K562 (cell line): ENCODE data around the gene DLGAP5. TPM values are rescaled to one million over a fixed set of nuclear protein-coding genes. Genes with fewer than 3 reads are reported as not detected.

ENCODE experiments used
- ATAC-seq: fragments of 200-7000 bp; cut with Tn5 transposase; 3 replicates; pipeline ENCODE4 v1.9.1; 2020; ENCODE audit warnings: moderate library complexity
- BruUV-seq: library from RNA; stranded (reverse); fragments of 400-500 nt; replicated peaks from 2 replicates; lab custom pipeline; 2021; lab: Mats Ljungman, UMichigan
- CTCF ChIA-PET: fragments of 300-600 bp; formaldehyde crosslinking; extraction: SDS; loops from one replicate; lab custom pipeline; 2021; ENCODE audit warnings: low intra/inter-chr PET ratio; lab: Yijun Ruan, JAX
- POLR2A ChIA-PET: fragments of 300-600, 350-650 bp; sonication (Branson Sonifier 250); formaldehyde crosslinking; extraction: SDS; loops from one replicate; lab custom pipeline; 2021; ENCODE audit warnings: antibody characterized with exemption, inconsistent platforms; lab: Yijun Ruan, JAX
- DNase-seq, 4 experiments: peaks; one replicate each; pipeline versions ENCODE4 v3.0.0 to v3.0.0-alpha.2; 2011 to 2018; ENCODE audit warnings: low spot score in 3 of 4, mixed read lengths in 3 of 4; ENCODE audit errors: extremely low read depth in 1 of 4
- FAIRE-seq: peaks from 2 replicates; lab custom pipeline; 2011; peaks lifted over from hg19 to GRCh38; lab: Jason Lieb, UNC
- H2AFZ ChIP-seq: 2 replicates; pipeline ENCODE4 v1.6.0; 2011; ENCODE audit warnings: low read depth, low read length, control low read depth, inconsistent platforms
- H3K27ac ChIP-seq: fragments of 200-600 bp; 3 replicates; pipeline ENCODE4 v1.8.0; 2011; ENCODE audit warnings: low read depth, mild to moderate bottlenecking, control low read depth, inconsistent platforms, low read length, moderate library complexity, mixed read lengths; ENCODE audit errors: extremely low read depth
- H3K27me3 ChIP-seq, 2 experiments: fragments of 300-600 bp in 1 of 2; 2 replicates in 1 of 2; 3 replicates in 1 of 2; pipeline versions ENCODE4 v1.6.0 to v1.8.0; 2011; ENCODE audit warnings: inconsistent platforms in 2 of 2, low read length in 2 of 2, mild to moderate bottlenecking in 1 of 2, mixed read lengths in 1 of 2, moderate library complexity in 1 of 2; ENCODE audit not compliant: control insufficient read depth in 2 of 2, insufficient read depth in 2 of 2
- H3K36me3 ChIP-seq: fragments of 300-600 bp; 3 replicates; pipeline ENCODE4 v1.8.0; 2011; ENCODE audit warnings: mild to moderate bottlenecking, low read length, inconsistent platforms; ENCODE audit not compliant: control insufficient read depth, insufficient read depth
- H3K4me1 ChIP-seq, 2 experiments: fragments of 200-600 bp in 1 of 2; replicated peaks in 1 of 2; 2 replicates in 1 of 2; 3 replicates in 1 of 2; pipeline versions ENCODE4 v1.5.1 to v1.8.0; 2011; ENCODE audit warnings: inconsistent platforms in 2 of 2, low read length in 2 of 2, mild to moderate bottlenecking in 1 of 2, mixed read lengths in 1 of 2, moderate library complexity in 1 of 2; ENCODE audit not compliant: control insufficient read depth in 2 of 2, insufficient read depth in 2 of 2
- H3K4me2 ChIP-seq: 2 replicates; pipeline ENCODE4 v1.6.1; 2011; ENCODE audit warnings: low read length, control low read depth, inconsistent platforms, mixed read lengths; ENCODE audit not compliant: insufficient read depth
- H3K4me3 ChIP-seq: fragments of 200-600 bp; sonication (generic), shearing (Covaris generic); 2 replicates; pipeline ENCODE4 v1.5.1; 2016; ENCODE audit warnings: control low read depth, inconsistent platforms
- H3K79me2 ChIP-seq: fragments of 200-600 bp; 3 replicates; pipeline ENCODE4 v1.8.0; 2011; ENCODE audit warnings: low read length, inconsistent platforms; ENCODE audit not compliant: control insufficient read depth, insufficient read depth
- H3K9ac ChIP-seq, 2 experiments: 2 replicates each; pipeline versions ENCODE4 v1.6.0 to v1.6.1; 2011; ENCODE audit warnings: low read depth in 2 of 2, low read length in 2 of 2, control low read depth in 1 of 2, inconsistent platforms in 1 of 2, mild to moderate bottlenecking in 1 of 2, mixed read lengths in 1 of 2; ENCODE audit not compliant: insufficient read depth in 1 of 2
- H3K9me1 ChIP-seq: one replicate; pipeline ENCODE4 v1.6.0; 2011; ENCODE audit warnings: inconsistent platforms, mild to moderate bottlenecking, low read length, moderate library complexity; ENCODE audit not compliant: control insufficient read depth, insufficient read depth
- H3K9me3 ChIP-seq: replicated peaks from 2 replicates; pipeline ENCODE4 v1.5.1; 2011; ENCODE audit warnings: low read depth, low read length, inconsistent platforms; ENCODE audit not compliant: control insufficient read depth, insufficient read depth
- H4K20me1 ChIP-seq: replicated peaks from 2 replicates; pipeline ENCODE4 v1.6.1; 2011; ENCODE audit warnings: low read length, inconsistent platforms, mixed read lengths; ENCODE audit not compliant: control insufficient read depth, insufficient read depth
- CBX1 ChIP-seq: sonication (generic); IDR thresholded peaks from 2 replicates; pipeline ENCODE4 v1.6.1; 2016; ENCODE audit warnings: antibody characterized with exemption, low read depth, mild to moderate bottlenecking
- IRF2 ChIP-seq: sonication (generic); formaldehyde crosslinking; IDR thresholded peaks from 2 replicates; pipeline ENCODE4 v1.8.1; 2022; ENCODE audit warnings: mild to moderate bottlenecking, missing genetic modification reagents
- NRF1 ChIP-seq, 2 experiments: fragments of 450-650 bp; IDR thresholded peaks in 1 of 2; conservative IDR thresholded peaks in 1 of 2; 2 replicates each; pipeline ENCODE4 v1.6.1; 2014; ENCODE audit warnings: mild to moderate bottlenecking in 2 of 2
- RAD21 ChIP-seq, 2 experiments: fragments of 250-450 bp in 1 of 2; fragments of 450-650 bp in 1 of 2; sonication (Bioruptor Pico) in 1 of 2; formaldehyde crosslinking in 1 of 2; IDR thresholded peaks in 1 of 2; conservative IDR thresholded peaks in 1 of 2; 2 replicates each; pipeline versions ENCODE4 v1.4.0 to v1.8.0; 2020 to 2022; ENCODE audit warnings: mild to moderate bottlenecking in 2 of 2, moderate library complexity in 1 of 2
- SOX6 ChIP-seq: fragments of 450-650 bp; IDR thresholded peaks from 2 replicates; pipeline ENCODE4 v1.6.1; 2014; ENCODE audit warnings: mild to moderate bottlenecking
- TSC22D4 ChIP-seq: fragments of 450-650 bp; IDR thresholded peaks from 2 replicates; pipeline ENCODE4 v1.6.1; 2016; ENCODE audit warnings: missing genetic modification characterization, missing biosample characterization, control low read depth
- ZNF274 ChIP-seq: IDR thresholded peaks from 2 replicates; pipeline ENCODE4 v1.6.1; 2011; ENCODE audit warnings: low read depth, mild to moderate bottlenecking, low read length, moderate library complexity, borderline replicate concordance
- WGBS: fragments of 100-300 bp; shearing (Covaris generic); methylation state at CpG from one replicate; pipeline ENCODE4 v1.1.6; 2016; ENCODE audit warnings: low coverage, mixed read lengths; ENCODE audit not compliant: insufficient coverage; ENCODE audit errors: missing lambda C conversion rate; 5-methylcytosine and 5-hydroxymethylcytosine counted together
- in situ Hi-C: fragments of 300-500 bp; cut with MboI; formaldehyde crosslinking; loops from 4 replicates; pipeline ENCODE4 v1.15.0; 2018; ENCODE audit warnings: inconsistent platforms, mixed read lengths
- intact Hi-C: fragments of 100-400 bp; cut with micrococcal nuclease; formaldehyde crosslinking; loops from 2 replicates; pipeline ENCODE4 v1.14.2; 2022
- polyA plus RNA-seq, 8 experiments: library from polyadenylated mRNA; depleted of rRNA in 4 of 8; stranded (reverse) in 5 of 8; unstranded in 3 of 8; fragments of >200 nt; fragmentation: Nextera tagmentation in 2 of 8; fragmentation: Illumina TruSeq in 1 of 8; extraction: Ambion mirVana in 2 of 8; extraction: Trizol in 1 of 8; gene quantifications; 2 replicates each; pipeline versions ENCODE4 v1.2.1 to v1.2.3, GENCODE V29; 2011 to 2014; ENCODE audit warnings: inconsistent platforms in 1 of 8, missing spikeins in 1 of 8
- total RNA-seq, 7 experiments: library from RNA; depleted of rRNA in 6 of 7; stranded (reverse); fragments of >200 nt in 6 of 7; fragmentation: Illumina TruSeq in 2 of 7; extraction: Trizol in 2 of 7; gene quantifications; 2 replicates each; pipeline versions ENCODE4 v1.2.1 to v1.2.3, GENCODE V29; 2011 to 2021; ENCODE audit warnings: low replicate concordance in 1 of 7
- TF ChIP-seq, protein P1 (sequence below), 2 experiments: fragments of 250-450 bp in 1 of 2; fragments of 450-650 bp in 1 of 2; sonication (Bioruptor Pico) in 1 of 2; IDR thresholded peaks; 2 replicates each; pipeline versions ENCODE4 v1.6.1 to v1.8.0; 2016 to 2021; ENCODE audit warnings: mild to moderate bottlenecking in 2 of 2, moderate library complexity in 2 of 2, missing compliant biosample characterization in 1 of 2, missing genetic modification characterization in 1 of 2
- TF ChIP-seq, protein P2 (sequence below): IDR thresholded peaks from 2 replicates; pipeline ENCODE4 v1.6.1; 2014; ENCODE audit warnings: antibody characterized with exemption

Gene DLGAP5
- total and polyA plus RNA-seq, 9 of the 15 experiments (the other 6 are each of a cell fraction or from before 2014, with no cell fraction given) = 39.1 to 80.0 (median 59.9) TPM

DNA sequence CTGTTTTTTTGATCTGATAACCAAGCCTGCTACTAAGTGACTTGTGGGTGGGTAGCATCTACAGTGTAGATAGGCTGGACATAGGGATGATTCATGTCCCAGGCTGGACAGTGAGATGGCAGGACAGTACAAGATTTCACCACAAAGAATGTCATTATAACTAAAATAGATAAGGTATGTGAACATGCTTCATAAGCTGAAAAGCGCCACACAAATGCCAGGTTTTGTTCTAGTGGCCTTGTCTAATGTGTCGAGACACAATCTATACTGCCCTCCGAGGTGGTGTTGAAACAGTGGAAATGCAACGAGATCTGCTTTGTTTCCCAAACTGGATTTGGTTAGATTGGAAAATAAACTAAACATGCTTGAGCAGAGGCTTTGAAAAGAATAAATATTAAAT lies 58.0 kb downstream of the DLGAP5 start (continued):
- TF ChIP-seq, protein P1, sequence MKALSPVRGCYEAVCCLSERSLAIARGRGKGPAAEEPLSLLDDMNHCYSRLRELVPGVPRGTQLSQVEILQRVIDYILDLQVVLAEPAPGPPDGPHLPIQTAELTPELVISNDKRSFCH (CRISPR knock-in tag; IDR thresholded peaks at IDR 0.05) = no peak
- TF ChIP-seq, protein P1 (tag; IDR thresholded peaks at IDR 0.05) = no peak
- TF ChIP-seq TSC22D4 (tag) = no peak
- no peak for TF ChIP-seq CBX1
- no peak for TF ChIP-seq IRF2
- peak; percentile 37 to 53; a peak in 3 of 4 replicates for TF ChIP-seq RAD21 (CRISPR knock-in tag; conservative IDR thresholded peaks at IDR 0.05 in 1 of 2, IDR thresholded peaks at IDR 0.05 in 1 of 2)
- TF ChIP-seq, protein P2, sequence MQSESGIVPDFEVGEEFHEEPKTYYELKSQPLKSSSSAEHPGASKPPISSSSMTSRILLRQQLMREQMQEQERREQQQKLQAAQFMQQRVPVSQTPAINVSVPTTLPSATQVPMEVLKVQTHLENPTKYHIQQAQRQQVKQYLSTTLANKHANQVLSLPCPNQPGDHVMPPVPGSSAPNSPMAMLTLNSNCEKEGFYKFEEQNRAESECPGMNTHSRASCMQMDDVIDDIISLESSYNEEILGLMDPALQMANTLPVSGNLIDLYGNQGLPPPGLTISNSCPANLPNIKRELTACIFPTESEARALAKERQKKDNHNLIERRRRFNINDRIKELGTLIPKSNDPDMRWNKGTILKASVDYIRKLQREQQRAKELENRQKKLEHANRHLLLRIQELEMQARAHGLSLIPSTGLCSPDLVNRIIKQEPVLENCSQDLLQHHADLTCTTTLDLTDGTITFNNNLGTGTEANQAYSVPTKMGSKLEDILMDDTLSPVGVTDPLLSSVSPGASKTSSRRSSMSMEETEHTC = no peak
- no peak for TF ChIP-seq SOX6

DNA sequence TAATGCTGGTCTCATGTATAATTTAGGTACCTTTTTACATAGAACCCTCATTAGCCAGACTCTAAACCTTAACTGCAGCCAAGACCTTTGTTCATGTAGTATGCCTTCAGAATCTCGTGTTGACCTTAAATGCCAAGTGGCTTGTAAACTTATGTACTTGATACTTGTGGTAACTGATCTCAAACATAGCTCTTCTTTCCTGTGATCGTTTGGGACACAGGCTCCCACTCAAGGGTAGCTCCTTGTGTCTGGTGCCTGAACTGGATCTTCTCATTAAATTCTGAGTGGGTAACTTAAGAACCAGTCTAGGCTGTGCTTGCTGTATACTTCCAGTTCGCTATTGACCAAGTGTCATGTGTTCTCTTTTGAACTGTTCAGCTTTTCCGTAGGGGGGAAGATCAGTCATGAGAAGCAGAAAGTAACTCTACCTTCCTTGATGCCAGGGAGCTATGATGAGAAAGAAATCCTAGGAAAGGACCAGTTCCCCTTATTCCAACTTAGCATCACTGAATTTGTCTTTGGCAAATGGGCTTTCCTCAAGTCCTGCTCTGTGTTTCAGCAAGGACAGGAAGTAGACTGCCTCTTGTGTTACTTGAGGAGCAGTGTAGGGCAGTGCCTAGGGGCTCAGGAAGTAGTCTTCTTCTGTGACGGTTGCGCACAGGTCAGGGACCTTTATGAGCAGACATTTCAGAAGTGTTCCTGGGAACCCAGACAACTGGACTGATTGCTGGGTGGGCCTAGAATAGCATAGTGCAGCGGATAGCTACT lies 59.8 kb downstream of the DLGAP5 start:
- H3K4me3 ChIP-seq = no peak overlapping the region
- DNase-seq (no peak), ATAC-seq (peak; percentile 69), FAIRE-seq (peak; percentile 61)
- ChIA-PET POLR2A (no interaction called here), CTCF (no interaction called here)
- H3K9me1 ChIP-seq = no peaks in the 10 kb centered on the region
- in situ Hi-C loops = no loop called here
- peaks cover 0 to 13% of the 10 kb centered on the region in 2 experiments; a peak in 2 of 5 replicates for H3K4me1 ChIP-seq
- no peaks in the 10 kb centered on the region for H3K9me3 ChIP-seq
- H3K4me2 ChIP-seq = no peak overlapping the region
- WGBS = 61% methylated on average over 7 of the region's 7 CpGs
- no peaks in the 10 kb centered on the region for H4K20me1 ChIP-seq
- intact Hi-C loops = loop anchor here (5.0 kb wide), 1 partner anchor 44 kb away; no protein-coding TSS in a partner anchor
- H2AFZ ChIP-seq = no peak overlapping the region
- no peak overlapping the region for H3K27ac ChIP-seq
- BruUV-seq = no TSS peak
- H3K9ac ChIP-seq = no peak overlapping the region
- no peaks in the 10 kb centered on the region for H3K36me3 ChIP-seq
- no peaks in the 10 kb centered on the region for H3K79me2 ChIP-seq
- H3K27me3 ChIP-seq = no peaks in the 10 kb centered on the region
- TF ChIP-seq NRF1 (conservative IDR thresholded peaks at IDR 0.05 in 1 of 2, IDR thresholded peaks at IDR 0.05 in 1 of 2) (0 out of 4 replicates have a peak, but pooled peaks of 1 of the 2 experiments have one; percentile 8), ZNF274 (no peak)
